Tibial artery (tissue), 4 donors: ENCODE data around the gene MYOCD.

Source experiments
- DNase-seq, 2 donors: peaks; one replicate each; pipeline ENCODE4 v3.0.0-alpha.2; 2019
- H3K27ac ChIP-seq, 2 donors: fragments of 200-600 bp; sonication (generic) in 1 of 2; 1 replicate in 1 of 2; 2 replicates in 1 of 2; pipeline ENCODE4 v1.5.1; 2018 to 2019; ENCODE audit warnings: mild to moderate bottlenecking in 1 of 2
- H3K27me3 ChIP-seq, 2 donors: fragments of 200-600 bp; sonication (generic) in 1 of 2; one replicate each; pipeline versions ENCODE4 v1.5.1 to v1.6.0; 2016 to 2019
- H3K36me3 ChIP-seq, 3 donors: fragments of 200-600 bp; sonication (generic) in 2 of 3; one replicate each; pipeline ENCODE4 v1.5.1; 2016 to 2019; ENCODE audit warnings: mild to moderate bottlenecking in 2 of 3
- H3K4me1 ChIP-seq, 4 donors: fragments of 200-600 bp; sonication (generic) in 2 of 4; 1 replicate in 3 of 4; 2 replicates in 1 of 4; pipeline ENCODE4 v1.5.1; 2016 to 2019
- H3K4me3 ChIP-seq, 2 donors: fragments of 200-600 bp; sonication (generic) in 1 of 2; 1 replicate in 1 of 2; 2 replicates in 1 of 2; pipeline ENCODE4 v1.5.1; 2018 to 2019; ENCODE audit warnings: mild to moderate bottlenecking in 2 of 2
- H3K9me3 ChIP-seq, 3 donors: fragments of 200-600 bp; sonication (generic) in 1 of 3; one replicate each; pipeline ENCODE4 v1.5.1; 2016 to 2019
- intact Hi-C: fragments of 100-400 bp; cut with DNase I; formaldehyde crosslinking; loops from one replicate; pipeline ENCODE4 v1.15.0; 2023; ENCODE audit warnings: low total_unique reads
- TF ChIP-seq, protein P1 (sequence below), 2 experiments: fragments of 200-600 bp in 1 of 2; fragments of 450-650 bp in 1 of 2; IDR thresholded peaks; one replicate each; pipeline ENCODE4 v1.5.1; 2017 to 2019; ENCODE audit warnings: antibody characterized with exemption in 2 of 2, mild to moderate bottlenecking in 1 of 2, moderate library complexity in 1 of 2

MYOCD gene

DNA sequence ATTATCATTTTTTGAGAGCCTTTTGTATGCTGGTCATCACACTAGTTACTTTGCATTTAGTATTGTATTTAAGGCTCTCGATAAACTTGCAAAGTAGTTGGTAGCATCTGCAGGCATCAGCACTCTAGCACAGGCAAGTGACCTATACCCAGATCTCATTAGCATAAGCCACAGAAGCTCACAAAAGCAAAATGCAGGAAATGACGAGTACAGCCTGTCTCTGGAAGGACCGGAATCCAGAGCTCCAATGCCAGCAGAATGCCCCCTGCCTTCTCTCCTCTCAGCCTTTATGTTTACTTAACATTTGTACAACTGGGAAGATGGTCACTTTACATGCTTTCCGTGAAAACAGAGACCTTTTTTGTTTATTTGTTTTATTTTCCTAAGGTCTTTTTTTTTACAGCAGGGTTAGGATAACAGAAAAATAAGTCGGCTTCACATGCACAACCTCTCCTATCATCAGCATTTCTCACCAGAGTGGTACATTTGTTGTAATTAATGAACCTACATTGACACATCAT lies 45.4 kb upstream of the MYOCD start:
- Histone ChIP-seq H3K9me3 (no peaks in the 10 kb centered on the region), H3K36me3 (no peaks in the 10 kb centered on the region), H3K27me3 (no peaks in the 10 kb centered on the region), H3K4me3 (no peak overlapping the region), H3K4me1 (peaks cover 0 to 25% (median 0%) of the 10 kb centered on the region in 4 donors), H3K27ac (peak overlapping the region in 1 of 2 donors; percentile 51)
- TF ChIP-seq, protein P1, sequence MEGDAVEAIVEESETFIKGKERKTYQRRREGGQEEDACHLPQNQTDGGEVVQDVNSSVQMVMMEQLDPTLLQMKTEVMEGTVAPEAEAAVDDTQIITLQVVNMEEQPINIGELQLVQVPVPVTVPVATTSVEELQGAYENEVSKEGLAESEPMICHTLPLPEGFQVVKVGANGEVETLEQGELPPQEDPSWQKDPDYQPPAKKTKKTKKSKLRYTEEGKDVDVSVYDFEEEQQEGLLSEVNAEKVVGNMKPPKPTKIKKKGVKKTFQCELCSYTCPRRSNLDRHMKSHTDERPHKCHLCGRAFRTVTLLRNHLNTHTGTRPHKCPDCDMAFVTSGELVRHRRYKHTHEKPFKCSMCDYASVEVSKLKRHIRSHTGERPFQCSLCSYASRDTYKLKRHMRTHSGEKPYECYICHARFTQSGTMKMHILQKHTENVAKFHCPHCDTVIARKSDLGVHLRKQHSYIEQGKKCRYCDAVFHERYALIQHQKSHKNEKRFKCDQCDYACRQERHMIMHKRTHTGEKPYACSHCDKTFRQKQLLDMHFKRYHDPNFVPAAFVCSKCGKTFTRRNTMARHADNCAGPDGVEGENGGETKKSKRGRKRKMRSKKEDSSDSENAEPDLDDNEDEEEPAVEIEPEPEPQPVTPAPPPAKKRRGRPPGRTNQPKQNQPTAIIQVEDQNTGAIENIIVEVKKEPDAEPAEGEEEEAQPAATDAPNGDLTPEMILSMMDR (IDR thresholded peaks at IDR 0.05): no peak
- no peak for DNase-seq
- intact Hi-C loops: no loop called here

DNA sequence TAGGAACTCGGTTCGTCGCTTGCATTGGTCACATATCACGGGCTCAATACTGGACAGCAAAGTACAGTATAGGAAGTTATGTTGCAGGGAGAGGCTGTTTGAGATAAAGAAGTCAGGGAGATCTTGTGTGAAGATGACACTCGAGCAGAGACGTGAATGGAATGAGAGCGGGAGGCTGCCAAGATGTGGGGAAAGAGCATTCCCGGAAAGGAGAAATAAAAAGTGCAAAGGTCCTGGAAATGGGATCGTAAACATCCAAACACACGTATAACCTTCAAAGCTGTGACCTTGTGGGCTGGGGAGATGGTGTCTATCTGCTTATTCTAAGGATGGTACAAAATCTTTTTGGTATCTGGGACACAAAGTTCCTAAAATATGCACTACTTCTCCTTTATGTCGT lies 43.0 kb upstream of the MYOCD start:
- TF ChIP-seq, protein P1 (IDR thresholded peaks at IDR 0.05): no peak
- Histone ChIP-seq H3K36me3 (no peaks in the 10 kb centered on the region), H3K27me3 (no peaks in the 10 kb centered on the region), H3K4me3 (no peak overlapping the region), H3K9me3 (no peaks in the 10 kb centered on the region), H3K27ac (no peak overlapping the region), H3K4me1 (peaks cover 0 to 37% (median 0%) of the 10 kb centered on the region in 4 donors)
- intact Hi-C loops: no loop called here
- DNase-seq: no peak

DNA sequence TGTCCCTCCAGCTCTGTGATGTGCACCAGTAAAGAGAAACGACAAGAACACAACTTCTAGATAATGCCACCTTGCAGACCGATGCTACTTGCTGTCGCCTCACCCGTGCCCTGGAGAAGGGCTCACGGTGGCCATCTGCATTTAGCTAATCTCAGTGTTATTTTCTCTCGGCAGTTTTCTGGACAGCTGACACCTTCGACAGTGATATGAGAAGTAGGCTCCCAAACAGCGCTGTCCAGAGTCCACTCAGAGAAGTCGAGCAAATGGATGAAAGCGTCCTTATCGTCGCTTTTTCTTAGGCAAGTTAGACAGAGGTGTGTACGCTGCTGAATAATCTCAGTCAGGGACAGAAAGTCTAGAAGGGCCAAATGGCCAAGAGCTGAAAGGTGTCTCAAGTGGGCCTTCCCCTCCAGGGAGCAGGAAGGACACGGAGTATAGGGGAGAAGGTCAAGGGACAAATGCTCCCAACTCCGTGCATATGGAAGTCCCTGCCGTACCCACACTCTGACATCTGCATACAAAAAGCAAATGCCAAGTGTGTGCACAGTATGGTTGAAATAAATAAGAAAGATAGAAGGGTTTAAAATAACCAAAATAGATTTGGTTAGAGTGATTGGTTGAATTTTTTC lies 42.4 kb upstream of the MYOCD start:
- H3K4me3 ChIP-seq: no peak overlapping the region
- H3K4me1 ChIP-seq: peaks cover 0 to 43% (median 2%) of the 10 kb centered on the region in 4 donors
- H3K9me3 ChIP-seq: no peaks in the 10 kb centered on the region
- no peak for DNase-seq
- no peak overlapping the region for H3K27ac ChIP-seq
- intact Hi-C loops: no loop called here
- TF ChIP-seq, protein P1 (IDR thresholded peaks at IDR 0.05): no peak
- no peaks in the 10 kb centered on the region for H3K36me3 ChIP-seq
- H3K27me3 ChIP-seq: no peaks in the 10 kb centered on the region

DNA sequence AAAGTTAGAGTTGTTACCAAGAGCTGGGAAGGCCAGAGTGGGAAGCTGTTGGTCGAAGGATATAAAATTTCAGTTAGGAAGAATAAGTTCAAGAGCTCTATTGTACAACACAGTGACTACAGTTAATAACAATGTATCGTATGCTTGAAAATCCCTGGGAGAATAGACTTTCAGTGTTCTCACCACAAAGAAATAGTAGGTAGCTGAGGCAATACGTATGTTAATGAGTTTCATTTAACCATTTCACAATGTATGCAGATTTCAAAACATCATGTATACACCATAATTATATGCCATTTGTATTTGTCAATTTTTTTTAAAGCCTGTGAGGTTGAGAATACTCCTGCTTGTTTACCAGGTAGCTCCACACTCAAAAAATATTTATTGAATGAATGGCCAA lies 41.5 kb upstream of the MYOCD start:
- TF ChIP-seq, protein P1 (IDR thresholded peaks at IDR 0.05): no peak
- DNase-seq: no peak
- Histone ChIP-seq H3K4me3 (no peak overlapping the region), H3K4me1 (peaks cover 0 to 46% (median 3%) of the 10 kb centered on the region in 4 donors), H3K9me3 (no peaks in the 10 kb centered on the region), H3K27me3 (no peaks in the 10 kb centered on the region), H3K36me3 (no peaks in the 10 kb centered on the region), H3K27ac (peak overlapping the region in 1 of 2 donors; percentile 3)
- intact Hi-C loops: no loop called here

- DNase-seq: no peak
- Histone ChIP-seq H3K27me3 (no peaks in the 10 kb centered on the region), H3K36me3 (no peaks in the 10 kb centered on the region), H3K4me1 (peaks cover 0 to 46% (median 7%) of the 10 kb centered on the region in 4 donors), H3K4me3 (no peak overlapping the region), H3K27ac (peak overlapping the region; percentile 90 to 91), H3K9me3 (no peaks in the 10 kb centered on the region)
- TF ChIP-seq, protein P1 (IDR thresholded peaks at IDR 0.05): no peak
- intact Hi-C loops: loop anchor here (5.0 kb wide), 2 partner anchors 43 to 73 kb away; no protein-coding TSS in a partner anchor
These were observed 40.6 kb upstream of the MYOCD start for GRCh38 chr17:12625092-12625491.
